HEK293 (cell line): Measurements from ENCODE around the gene STX3.

Experiments used
- CTCF ChIP-seq: fragments of 450-650 bp; formaldehyde crosslinking; IDR thresholded peaks from 2 replicates; pipeline ENCODE4 v1.5.1; 2016; ENCODE audit warnings: missing biosample characterization, missing genetic modification characterization
- MEIS1 ChIP-seq: sonication (generic); formaldehyde crosslinking; IDR thresholded peaks from 2 replicates; pipeline ENCODE4 v1.8.1; 2022; ENCODE audit warnings: missing genetic modification reagents, mild to moderate bottlenecking, borderline replicate concordance
- TCF7L2 ChIP-seq: IDR thresholded peaks from 2 replicates; pipeline ENCODE4 v1.6.1; 2011; ENCODE audit warnings: low read depth, mild to moderate bottlenecking, inconsistent platforms, low read length, moderate library complexity, borderline replicate concordance
- ZBTB21 ChIP-seq: fragments of 450-650 bp; formaldehyde crosslinking; IDR thresholded peaks from 2 replicates; pipeline ENCODE4 v1.5.1; 2017; ENCODE audit warnings: missing biosample characterization, missing genetic modification characterization
- ZBTB7A ChIP-seq: fragments of 450-650 bp; formaldehyde crosslinking; IDR thresholded peaks from 2 replicates; pipeline ENCODE4 v1.5.1; 2016; ENCODE audit warnings: low read depth, missing biosample characterization, missing genetic modification characterization
- ZFHX2 ChIP-seq: fragments of 450-650 bp; formaldehyde crosslinking; conservative IDR thresholded peaks from 2 replicates; pipeline ENCODE4 v1.5.1; 2016; ENCODE audit warnings: missing biosample characterization, missing genetic modification characterization
- ZNF148 ChIP-seq: fragments of 450-650 bp; formaldehyde crosslinking; IDR thresholded peaks from 2 replicates; pipeline ENCODE4 v1.5.0; 2017; ENCODE audit warnings: missing biosample characterization, missing genetic modification characterization, borderline replicate concordance
- ZSCAN30 ChIP-seq: fragments of 450-650 bp; IDR thresholded peaks from 2 replicates; pipeline ENCODE4 v1.5.1; 2018; ENCODE audit warnings: missing biosample characterization, mild to moderate bottlenecking, missing genetic modification characterization, moderate library complexity

- TF ChIP-seq ZBTB21 (tag by site-specific recombination), result no peak
- no peak for TF ChIP-seq CTCF (tag by site-specific recombination)
- TF ChIP-seq ZSCAN30 (tag by site-specific recombination), result no peak
- no peak for TF ChIP-seq ZBTB7A (tag by site-specific recombination)
- no peak for TF ChIP-seq TCF7L2
- no peak for TF ChIP-seq ZNF148 (tag by site-specific recombination)
- no peak for TF ChIP-seq MEIS1 (CRISPR knock-in tag)
- no peak for TF ChIP-seq ZFHX2 (tag by site-specific recombination)
Measured at GRCh38 chr11:59713745-59714144, 41.4 kb upstream of the STX3 start, which contains the start of gene OR10V1.
